ENCODE data around the gene ZFP64.
"Not testable (repeated sequence)": the region's sequence is repeated elsewhere in the genome, so short reads cannot be mapped to it uniquely, and the experiment has no call there.

The ZFP64 gene

DNA sequence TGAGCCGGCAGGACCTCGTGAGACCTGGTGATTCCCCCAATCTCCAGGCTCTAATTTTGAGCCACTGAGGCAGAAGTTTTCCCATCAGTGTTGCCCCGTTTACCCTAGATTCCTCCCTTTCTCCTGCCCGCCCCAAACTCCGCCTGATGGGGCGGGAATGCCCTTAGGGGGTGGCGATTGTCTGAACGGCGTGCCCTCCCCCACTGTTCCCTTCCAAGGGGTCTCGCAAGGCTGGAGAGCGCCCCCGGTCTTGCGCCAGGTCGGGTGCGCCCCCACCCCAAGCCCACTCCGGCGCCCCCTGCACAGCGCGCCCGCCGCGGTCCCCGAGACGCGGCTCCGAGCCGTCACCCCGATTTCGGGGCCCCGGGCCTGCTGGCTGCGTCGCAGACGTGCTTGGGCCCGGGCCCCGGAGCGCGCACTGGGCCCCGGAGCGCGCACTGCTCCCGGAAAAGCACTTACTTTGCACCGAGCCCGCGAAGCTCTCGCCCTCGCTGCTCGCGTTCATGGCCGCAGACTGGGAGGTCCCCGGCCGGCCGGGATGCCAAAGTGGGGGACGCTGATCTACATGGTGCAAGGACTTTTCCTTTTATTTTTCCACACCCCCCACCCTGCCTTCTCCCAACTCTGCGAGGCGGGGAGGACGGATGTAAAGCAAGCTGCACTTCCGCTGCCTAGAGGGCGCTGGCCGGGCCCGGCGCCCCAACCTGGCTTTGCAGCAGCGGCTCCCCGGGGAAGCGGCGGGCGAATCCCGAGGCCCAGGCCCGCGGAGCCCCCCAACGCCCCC lies at the start of gene ZFP64:
Gene ZFP64 (minus strand): TSS at position 648 of the 784 bp plus-strand sequence. CDS start 143 bp downstream, at position 505.
- DNase-seq (ENCODE audit: low read depth) = peak; percentile 60

DNA sequence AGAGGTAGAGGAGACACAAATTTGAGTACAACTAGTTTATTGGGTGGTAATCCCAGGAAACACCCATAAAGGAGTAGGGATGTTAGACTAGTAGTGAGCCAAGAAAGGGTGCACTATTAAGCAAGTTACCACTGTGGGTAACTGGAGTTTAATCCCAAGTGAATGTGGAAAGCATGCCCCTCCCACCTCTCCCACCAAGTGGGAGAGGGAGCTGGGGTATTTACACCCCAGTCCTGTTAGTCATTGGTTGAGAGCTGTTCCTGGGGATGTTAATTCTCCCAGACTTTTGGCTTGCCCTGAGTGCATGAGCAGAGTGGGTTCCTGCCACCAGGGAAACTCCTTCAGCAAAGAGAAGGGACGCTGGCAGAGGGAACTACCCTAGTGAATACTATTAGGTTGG lies 49.2 kb upstream of the ZFP64 start:
- DNase-seq (ENCODE audit: low read depth) = no peak

DNA sequence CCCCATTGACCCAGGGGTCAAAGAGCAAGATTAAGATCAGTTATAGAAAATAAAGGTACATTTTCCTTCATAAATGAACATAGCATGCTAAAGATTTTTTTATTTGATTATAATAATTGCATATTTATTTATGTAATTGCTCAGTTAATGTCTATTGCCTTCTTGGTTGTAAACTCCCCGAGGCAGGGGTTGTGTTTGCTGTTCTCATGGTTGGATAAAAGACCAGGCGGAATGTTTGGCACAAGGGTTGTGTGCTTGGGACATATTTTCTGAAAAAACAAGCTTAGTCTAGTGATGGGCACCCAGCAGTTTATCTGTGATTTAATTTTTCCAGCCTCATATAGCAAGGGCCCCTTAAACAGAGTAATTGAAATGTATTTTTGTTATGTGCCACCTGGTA lies 47.5 kb upstream of the ZFP64 start:
- no peak for DNase-seq (ENCODE audit: low read depth)

DNA sequence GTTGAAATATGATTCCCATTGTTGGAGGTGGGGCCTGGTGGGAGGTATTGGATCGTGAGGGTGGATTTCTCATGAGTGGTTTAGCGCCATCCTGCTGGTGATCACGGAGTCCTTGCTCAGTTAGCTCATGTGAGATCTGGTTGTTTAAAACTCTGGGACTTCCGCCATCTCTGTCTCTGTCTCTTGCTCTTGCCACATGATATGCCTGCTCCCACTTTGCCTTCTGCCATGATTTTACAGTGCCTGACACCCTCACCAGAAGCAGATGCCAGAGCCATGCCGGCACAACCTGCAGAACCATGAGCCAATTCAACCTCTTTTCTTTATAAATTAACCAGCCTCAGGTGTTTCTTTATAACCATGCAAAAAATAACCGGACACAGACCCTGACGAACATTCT lies 44.7 kb upstream of the ZFP64 start:
- DNase-seq (ENCODE audit: low read depth) = no peak

DNA sequence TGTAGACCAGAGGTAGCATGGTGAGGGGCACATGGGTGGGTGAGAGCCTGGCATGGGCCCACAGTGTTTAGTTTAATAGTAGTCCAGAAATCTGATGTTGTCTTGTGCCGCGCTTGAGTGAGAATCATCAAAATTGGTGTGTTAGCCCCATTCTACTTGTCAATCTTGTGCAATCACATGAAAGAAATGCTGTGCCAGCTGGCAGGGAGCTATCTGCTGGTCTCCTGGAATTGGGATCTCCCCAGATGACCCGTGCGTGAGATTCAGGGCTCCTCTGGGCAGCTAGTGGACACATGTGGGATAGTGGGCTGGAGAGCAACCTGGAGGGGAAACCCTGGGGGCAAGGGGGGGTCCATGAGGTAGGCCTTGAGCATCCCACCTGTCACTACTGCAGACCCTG lies 43.5 kb upstream of the ZFP64 start:
- DNase-seq (ENCODE audit: low read depth) = no peak

DNA sequence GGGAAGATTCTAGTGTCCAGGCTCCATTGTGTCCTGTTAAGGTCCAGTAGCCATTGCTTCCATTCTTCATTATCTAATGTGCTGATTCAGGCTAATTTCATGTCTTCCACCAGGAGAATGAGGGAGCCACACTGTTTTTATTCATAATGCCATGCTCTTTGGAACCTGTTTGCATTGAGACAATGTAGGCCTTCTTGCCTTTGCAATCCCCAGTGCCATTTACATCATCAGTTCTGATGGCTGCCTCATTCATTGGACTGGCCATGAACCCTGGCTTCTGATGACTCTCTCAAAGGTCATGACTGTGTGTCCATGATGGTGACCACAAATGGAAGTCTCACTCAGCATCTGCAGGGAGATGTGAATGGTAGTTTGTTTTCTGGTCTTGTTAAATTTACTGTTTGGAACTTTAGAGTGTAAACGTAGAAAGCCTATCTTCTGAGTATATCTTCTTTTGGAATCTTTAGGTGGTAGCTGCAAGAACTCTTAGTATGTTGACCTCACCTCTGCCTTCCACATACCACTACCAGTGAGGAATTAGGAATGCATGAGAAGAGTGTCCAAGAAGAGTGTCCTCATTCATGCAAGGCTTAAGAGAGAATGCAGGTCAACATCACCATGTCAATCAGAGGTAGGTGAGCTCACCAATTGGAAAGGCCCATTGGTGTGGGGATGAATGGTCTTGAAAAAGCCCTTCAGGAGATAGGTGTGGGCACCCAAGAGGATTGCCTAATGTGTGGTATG lies 42.9 kb upstream of the ZFP64 start:
- no peak for DNase-seq (ENCODE audit: low read depth)

DNA sequence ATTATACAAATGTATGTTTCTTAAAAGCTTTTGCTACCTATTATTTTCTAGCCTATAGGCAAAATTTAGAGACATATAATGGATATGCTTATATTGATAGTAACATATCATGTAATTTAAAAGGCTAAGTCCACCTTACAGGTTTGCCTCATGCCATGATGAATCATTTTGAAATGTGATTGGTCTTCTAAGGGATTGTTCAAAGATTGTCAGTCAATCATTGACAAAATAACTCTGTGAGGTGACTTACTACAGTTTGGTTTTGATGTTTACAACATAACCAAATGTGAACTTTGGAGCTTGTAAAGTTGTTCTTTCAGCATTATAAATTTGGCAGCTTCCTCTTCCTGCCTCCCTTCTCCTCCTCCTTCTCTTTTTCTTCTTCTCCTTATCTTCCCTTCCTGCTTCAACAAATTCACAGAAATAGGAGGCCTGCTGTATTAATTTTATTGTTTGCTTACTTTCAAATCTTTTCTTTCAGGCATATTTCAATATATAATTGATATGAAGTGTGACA lies 39.7 kb upstream of the ZFP64 start:
- no peak for DNase-seq (ENCODE audit: low read depth)

DNA sequence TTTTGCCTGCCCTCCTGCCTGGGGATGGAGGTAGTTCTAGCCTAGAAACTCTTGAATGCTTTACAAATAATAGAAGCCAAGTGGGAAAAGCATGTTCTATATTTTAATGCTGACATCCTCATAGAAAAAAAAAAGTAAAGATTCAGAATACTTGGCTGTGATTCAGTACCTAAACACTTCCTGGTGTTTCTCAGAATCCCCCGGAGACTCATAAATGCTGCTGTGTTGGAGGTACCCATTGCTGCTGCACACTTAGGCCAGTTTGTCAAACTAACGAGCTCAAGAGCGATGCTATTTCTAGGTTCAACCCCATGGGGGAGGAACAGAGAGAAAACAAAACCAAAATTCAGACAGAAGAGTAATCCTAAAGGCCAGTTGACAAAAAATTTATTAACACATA lies 38.8 kb upstream of the ZFP64 start:
- no peak for DNase-seq (ENCODE audit: low read depth)

DNA sequence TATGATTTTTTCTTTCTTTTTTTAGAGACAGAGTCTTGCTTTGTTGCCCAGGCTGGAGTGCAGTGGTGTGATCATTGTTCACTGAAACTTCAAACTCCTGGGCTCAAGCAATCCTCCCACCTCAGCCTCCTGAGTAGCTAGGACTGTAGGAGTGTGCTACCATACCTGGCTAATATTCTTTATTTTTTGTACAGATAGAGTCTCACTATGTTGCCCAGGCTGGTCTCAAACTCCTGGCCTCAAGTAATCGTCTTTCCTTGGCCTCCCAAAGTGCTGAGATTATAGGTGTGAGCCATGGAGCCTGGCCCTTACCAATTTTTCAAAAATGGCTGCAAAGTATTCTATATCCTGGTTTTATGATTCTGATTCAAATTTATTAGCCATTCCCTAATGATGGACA lies 37.8 kb upstream of the ZFP64 start:
- not testable (repeated sequence) for DNase-seq (ENCODE audit: low read depth)

DNA sequence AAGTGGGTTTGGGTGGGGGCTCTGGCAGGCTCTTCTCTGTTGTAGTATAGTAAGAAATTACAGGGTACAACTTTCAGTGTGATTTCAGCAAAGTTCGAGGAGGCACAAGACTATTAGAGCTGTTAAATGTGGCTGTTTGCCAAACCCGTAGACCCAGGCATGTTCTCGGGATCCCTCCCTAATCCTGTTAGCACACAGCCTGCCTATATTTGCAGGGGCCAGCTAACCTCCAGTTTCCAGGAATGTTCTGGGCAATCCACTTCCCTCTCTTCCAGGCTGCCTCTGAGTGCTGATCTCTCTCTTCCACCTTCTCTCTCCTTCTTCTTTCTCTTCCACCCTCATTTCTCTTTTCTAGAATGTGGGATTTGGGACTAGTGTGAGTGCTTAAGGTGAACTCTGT lies 34.8 kb upstream of the ZFP64 start:
- DNase-seq (ENCODE audit: low read depth) = no peak

DNA sequence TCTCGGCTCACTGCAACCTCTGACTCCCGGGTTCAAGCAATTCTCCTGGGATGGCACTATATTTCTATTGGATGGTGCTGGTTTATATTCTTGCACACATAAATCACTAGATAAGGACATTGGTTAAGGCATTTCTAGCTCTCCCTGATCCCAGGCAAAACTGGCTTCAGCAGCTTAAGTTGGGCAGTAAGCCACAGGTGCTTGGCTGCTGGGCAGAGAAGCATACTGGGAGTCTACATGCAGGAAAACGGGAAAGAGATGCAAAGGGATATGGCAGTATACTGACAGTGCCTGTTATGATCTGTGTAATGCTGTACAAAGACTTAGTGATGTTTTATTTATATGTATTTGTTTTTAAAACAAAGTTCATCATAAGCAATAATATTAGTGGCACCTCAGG lies 33.3 kb upstream of the ZFP64 start:
- DNase-seq (ENCODE audit: low read depth) = no peak

DNA sequence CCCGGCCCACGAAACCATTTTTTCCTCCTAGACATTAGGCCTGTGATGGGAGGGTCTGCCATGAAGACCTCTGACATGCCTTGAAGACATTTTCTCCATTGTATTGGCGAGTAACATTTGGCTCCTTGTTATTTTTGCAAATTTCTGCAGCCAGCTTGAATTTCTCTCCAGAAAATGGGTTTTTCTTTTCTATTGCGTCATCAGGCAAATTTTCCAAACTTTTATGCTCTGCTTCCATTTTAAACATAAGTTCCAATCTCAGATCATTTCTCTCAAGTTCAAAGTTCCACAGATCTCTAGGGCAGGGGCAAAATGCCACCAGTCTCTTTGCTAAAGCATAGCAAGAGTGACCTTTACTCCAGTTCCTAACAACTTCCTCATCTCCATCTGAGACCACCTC lies 29.8 kb upstream of the ZFP64 start:
- not testable (repeated sequence) for DNase-seq (ENCODE audit: low read depth)

DNA sequence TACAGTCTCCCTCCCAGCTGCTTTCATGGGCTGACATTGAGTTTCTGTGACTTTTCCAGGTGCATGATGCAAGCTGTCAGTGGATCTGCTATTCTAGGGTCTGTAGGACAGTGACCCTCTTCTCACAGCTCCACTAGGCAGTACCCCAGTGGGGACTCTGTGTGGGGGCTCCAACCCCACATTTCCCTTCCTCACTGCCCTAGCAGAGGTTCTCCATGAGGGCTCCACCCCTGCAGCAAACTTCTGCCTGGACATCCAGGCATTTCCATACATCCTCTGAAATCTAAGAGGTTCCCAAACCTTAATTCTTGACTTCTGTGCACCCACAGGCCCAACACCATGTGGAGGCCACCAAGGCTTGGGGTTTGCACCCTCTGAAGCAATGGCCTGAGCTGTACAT lies 29.3 kb upstream of the ZFP64 start:
- not testable (repeated sequence) for DNase-seq (ENCODE audit: low read depth)

DNA sequence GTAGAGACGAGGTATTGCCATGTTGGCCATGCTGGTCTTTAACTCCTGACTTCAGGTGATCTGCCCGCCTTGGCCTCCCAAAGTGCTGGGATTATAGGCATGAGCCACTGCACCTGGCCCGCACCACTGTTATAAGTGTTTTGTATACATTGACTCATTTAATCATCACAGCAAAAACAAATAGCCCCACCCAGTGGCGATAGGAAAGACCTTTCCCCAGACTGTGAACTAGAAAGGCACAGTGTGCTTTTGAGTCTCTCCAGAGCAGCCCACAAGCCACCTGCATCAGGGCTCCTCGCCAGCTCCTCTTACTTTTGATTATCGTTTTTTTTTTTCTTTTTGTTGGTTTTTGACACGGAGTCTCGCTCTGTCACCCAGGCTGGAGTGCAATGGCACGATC lies 27.9 kb upstream of the ZFP64 start:
- DNase-seq (ENCODE audit: low read depth) = no peak

DNA sequence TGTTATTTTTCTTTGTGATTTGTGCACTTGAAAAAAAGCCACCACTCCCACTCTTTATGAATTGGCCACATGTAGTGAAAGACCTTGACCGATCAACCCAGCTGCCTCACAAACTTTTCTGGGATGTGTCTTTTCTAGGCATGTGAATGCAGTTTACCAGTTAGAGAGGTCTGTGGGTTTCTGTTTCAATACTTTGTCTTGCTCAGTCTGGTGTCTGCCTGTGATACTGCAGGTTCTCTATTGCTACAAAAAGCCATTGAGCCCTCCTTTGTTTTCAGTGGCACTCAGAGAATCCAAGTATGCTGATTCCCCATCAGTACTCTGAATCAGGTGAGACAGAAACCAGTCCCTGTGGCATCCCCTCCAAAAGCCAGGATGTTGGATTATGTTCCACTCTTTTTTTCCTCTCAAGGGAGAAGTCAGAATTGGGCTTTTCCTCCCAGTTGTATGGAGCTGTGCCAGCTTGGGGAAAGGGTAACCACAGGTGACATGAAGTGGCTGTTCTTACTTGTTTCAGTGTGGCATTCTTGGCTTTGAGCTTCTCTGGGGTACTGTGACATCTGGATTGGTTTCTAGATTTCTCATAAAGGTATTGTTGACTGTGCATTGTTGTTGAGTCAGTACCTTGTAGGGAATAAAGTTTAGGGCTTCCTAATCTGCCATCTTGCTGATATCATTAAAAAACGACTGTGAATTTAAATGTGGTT lies 26.3 kb upstream of the ZFP64 start:
- DNase-seq (ENCODE audit: low read depth) = no peak

DNA sequence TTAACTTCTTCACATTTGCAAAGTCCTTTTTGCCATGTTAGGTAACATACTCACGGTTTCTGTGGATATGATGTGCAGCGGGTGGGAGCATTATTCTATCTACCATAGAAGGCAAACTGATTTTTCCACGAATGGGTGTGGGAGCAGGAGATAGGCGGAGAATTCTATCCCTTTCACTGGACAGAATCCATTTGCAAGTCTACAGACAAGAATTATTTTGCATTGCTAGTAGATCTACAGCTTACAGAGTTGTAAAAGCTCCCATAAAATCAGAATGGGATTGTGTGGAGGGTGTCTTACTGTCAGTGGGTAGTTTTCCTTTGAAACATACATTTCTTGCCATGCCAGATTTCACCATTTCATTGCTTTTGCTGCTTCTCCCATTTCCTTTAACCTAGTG lies 22.4 kb upstream of the ZFP64 start:
- no peak for DNase-seq (ENCODE audit: low read depth)

DNA sequence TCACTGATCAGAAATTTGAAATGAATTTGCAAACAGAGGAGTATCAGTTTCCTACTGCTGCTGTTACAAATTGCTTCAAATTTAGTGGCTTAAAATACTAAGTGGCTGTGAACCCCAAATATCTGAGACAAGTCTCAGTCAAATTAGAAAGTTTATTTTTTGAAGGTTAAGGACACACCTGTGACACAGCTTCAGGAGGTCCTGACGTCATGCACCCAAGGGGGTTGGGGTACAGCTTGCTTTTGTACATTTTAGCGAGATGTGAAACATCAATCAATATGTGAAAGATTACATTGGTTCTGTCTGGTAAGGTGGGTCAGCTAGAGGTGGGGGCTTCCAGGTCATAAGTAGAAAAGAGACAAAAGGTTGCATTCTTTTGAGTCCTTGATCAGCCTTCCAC lies 21.4 kb upstream of the ZFP64 start:
- DNase-seq (ENCODE audit: low read depth) = no peak

DNA sequence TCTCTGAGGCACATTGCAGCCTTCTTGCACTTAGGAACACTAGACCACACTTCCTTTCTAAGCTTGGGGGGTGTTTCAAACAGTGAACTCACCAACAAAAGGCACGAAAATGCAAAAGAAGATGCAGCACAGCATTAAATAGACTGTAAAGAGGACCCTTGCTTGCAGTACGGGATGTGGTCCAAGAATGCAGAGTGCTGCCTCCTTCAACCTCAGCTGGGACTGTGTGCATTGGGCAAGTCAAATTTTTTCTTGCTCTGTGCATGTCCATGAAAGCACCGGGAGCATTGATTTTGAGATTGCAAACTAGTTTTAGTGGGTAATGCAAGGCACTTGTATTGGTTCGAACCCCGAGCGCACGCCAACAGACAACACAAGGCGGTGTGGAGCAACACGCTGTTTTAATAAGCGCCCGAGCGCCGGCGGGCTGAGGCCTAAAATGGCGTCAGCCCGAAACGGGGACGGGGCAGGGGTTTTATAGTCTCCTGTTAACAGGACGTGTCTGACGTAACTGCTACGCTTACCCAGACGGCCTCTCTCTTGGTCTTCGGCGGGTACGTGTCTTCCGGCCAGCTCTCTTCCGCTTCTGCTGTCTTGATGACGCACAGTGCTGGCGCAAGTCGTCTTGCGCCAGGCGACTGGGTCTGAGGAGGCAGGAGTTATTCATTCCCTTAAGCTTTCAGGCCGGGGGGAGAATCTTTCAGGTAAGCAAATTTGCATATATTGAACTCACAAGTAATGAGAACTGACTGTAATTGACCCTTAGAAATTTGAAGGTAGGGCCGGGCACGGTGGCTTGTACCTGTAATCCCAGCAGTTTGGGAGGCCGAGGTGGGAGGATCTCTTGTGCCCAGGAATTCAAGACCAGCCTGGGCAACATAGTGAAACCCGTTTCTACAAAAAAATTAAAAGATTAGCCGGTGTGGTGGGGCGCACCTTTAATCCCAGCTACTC lies 18.7 kb upstream of the ZFP64 start:
- DNase-seq (ENCODE audit: low read depth) = no peak

DNA sequence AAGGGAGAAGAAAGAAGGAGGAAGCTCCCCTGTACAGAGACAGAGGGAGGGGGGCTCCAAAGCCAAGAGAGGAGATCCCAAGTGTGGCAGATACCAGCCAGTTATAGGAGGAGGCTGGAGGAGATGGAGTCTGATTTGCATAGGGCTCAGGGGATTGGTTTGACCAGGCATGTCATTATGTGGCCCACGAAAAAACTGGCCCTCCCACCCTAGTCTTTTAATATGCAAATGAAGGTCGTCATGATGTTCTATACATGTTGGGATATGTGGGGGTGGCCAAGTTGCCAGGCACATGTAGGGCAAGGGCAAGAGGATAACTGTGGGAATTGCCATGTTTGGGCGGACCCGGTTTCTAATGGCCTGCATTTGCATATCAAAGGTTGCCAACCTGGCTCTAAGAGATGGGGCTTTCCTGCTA lies 17.6 kb upstream of the ZFP64 start:
- no peak for DNase-seq (ENCODE audit: low read depth)

DNA sequence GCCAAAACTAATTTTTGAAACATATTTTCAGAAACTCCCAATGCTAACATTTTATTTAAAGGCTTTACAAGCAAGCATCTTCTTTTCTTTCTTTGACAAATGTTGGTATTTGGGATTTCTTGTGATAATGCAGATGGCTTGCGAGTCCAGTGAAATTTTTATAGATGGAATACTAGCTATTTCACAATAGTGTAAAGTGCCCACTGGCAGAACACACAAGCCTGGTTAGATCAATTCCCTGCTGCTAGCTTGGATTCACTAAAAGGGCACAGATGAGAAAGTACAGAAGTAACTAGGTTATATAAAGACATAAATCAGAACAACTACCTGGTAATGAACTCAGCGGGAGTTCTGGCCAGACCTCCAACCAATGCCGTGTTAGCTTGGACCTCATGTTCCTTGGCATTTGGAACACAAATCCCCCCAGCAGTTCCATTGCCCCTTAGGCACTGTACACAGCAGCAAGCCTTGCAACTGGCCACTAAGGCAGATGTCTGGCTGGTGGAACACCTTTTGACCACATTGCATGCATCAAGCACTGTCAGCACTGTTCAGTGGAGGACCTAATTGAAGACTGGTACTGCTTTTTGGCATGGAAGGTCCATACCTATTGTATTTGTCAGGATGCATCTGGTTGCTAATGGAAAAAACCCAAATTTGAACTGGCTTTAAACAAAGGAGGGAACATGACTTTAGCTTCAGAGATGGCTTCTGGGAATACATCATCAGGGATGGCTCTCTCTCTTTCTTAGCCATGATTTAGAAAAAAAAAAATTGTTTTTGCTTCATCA lies 15.6 kb upstream of the ZFP64 start:
- no peak for DNase-seq (ENCODE audit: low read depth)

DNA sequence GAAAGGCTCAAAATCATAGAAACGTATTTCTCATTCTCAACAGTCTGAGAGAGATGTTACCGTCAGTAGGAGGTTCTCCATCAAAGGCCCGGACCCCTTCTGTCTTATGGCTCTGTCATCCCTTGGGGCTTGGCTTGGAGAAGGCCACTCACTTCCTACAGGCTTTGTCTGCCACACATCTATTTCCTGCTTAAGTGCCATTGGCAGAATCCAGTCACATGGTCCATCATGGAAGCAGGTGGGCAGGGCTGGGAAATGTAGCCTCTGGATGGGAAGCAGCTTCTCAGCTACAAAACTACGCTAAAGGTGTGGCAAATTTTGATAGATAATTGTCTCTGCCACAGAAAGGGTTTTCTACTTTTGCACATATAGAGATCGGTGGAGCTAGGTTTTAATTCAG lies 12.6 kb upstream of the ZFP64 start:
- DNase-seq (ENCODE audit: low read depth) = no peak
